ENCODE data around the gene NIM1K. TPM values are rescaled to one million over a fixed set of nuclear protein-coding genes. Genes with fewer than 3 reads are reported as not detected.
"Not testable (repeated sequence)": the region's sequence is repeated elsewhere in the genome, so short reads cannot be mapped to it uniquely, and the experiment has no call there.

The NIM1K gene
- polyA plus RNA-seq, 4 donors, result 0.46 to 0.71 (median 0.51) TPM

DNA sequence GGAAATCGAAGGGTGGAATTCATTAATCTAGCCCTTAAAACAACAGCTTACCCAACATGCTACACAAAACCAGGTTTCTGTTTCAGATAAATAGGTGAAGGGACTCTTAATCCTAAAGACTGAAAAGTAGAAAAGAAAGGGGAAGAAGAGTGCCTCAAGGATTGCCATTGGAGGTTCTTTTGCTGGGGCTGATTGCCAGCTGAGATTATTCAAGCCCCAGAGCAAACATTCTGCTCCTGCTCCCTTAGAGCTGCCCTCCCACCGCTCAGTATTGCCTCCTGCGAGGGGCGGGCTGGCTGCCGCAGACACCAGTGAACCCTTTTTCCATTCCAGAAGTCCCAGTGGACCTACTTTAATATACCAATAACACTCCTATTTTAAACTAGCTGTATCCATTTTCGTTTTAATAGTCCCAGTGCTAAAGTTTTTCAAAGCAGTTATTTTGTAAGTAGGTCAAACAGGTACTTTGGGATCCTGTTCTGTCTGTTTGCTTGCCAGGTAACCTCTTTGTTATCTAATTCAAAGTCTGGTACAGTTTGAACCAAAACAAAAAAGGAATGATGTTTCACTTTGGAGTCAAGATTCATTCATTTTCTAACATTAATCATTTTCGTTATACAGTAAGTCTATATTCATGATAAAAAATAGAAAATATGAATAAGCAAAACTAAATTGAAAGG lies 82.5 kb downstream of the NIM1K start:
- no peak for DNase-seq (ENCODE audit: low read depth in 4 of 4, low spot score in 3 of 4)

DNA sequence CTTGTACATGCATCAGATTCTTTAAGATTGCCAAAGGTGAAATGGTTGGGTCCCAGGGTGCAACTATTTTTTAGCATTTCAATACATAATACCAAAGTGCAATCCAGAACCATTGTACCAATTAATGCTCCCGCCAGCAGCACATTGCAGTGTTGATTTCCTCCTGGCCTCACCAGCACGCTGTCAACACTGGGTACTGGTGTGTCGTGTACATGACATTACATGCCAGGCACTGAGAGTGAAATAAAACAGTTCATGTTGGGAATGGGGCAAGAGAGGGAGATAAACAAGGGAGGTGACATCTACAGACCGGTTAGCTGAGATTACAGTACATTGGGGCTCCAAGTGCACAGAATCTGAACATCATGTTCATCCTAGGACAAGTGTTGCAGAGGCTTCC lies 83.4 kb downstream of the NIM1K start:
- DNase-seq (ENCODE audit: low read depth in 4 of 4, low spot score in 3 of 4), result no peak

DNA sequence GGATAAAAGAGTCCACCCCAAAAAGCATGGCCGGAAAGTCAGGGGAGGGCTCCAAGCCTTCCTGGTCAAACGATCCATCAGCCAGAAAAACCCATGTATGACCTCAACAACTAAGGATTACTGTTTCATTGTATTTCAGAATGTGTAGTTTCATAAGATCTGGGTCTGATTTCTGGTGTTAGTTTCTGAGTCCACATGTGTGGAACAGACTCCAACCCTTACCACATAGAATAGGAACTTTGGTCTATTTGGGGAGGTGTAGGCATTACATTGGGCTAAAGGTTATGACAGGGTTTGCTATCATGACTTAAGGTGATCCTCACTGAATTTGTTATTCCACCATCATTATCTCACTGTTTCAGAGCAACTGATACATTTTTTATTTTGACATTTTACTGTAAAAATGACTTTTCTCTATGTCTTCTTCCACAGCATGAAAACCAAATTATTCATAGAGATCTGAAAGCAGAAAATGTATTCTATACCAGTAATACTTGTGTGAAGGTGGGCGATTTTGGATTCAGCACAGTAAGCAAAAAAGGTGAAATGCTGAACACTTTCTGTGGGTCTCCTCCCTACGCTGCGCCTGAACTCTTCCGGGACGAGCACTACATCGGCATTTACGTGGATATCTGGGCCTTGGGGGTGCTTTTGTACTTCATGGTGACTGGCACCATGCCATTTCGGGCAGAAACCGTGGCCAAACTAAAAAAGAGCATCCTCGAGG lies 87.7 kb downstream of the NIM1K start:
- DNase-seq (ENCODE audit: low read depth in 4 of 4, low spot score in 3 of 4), result no peak

DNA sequence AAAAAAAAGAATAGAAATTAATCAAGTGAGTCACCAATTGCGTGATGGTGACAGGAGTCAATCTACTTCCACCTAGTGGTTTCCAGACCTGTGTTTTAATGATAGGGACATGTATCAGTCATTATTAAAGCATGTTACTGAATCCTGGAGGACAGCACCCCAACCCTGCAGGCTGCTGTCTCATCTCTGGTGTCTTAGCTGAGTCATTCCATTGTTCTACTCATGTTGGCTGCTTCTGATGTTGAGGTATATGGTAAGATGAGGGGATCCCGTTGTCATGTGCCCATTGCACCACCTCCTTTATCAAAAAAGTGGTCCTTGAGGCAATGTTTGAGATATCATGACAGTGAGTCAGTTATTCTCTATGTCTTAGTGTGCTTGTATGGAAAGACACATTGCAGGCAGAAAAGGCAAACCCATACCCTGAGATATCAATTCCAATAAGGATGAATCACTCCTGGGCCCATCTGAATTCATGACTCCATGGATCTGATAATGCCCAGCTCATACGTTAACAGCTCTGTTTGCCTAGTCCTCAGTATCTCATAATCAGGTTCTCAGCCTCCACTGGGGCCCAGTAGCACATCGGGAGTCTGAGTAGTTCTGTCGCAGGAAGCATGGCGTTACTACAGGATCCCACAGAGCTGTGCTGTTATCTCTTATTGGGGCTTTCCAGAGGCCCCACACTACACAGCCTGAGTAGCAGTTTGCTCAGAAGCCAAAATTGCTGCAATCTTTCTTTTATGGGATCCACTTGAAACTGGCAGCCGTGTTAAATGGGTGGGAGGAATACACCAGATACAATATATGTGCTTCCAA lies 90.0 kb downstream of the NIM1K start:
- no peak for DNase-seq (ENCODE audit: low read depth in 4 of 4, low spot score in 3 of 4)

DNA sequence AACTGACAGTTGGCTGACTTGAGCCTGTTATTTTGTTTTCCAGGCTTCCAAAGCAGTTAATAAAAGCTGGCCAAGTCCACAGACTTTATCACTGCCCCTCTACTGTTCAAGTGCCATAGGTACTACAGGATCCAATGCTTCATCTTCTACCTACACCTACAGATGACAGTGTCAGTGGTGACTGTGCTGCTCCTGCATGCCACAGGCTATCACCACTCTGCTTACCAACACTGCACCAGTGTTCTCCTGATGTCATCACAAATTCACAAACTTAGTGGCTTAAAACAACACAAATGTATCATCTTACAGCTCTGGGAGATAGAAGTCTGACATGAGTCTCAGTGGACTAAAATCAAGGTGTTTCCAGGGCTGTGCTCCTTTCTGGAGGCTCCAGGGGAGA lies 94.6 kb downstream of the NIM1K start:
- no peak for DNase-seq (ENCODE audit: low read depth in 4 of 4, low spot score in 3 of 4)

DNA sequence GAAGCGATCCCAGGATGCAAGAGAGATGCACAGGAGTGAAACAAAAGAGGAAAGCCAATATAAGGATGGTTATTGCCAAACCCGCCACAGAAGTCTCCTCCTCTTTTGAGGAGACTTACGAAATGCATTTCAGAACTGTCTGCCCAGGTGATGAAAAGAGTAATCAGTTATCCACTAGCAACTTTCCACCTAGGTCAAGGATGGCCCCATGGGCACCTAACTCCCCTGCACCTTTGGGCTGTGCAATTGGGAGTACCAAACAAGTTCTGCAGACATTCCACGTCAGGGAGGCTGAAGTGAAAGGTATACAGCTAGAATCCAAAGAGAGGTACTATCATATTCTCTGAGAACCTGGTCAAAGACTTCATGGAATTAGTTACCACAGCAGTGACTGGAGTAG lies 95.5 kb downstream of the NIM1K start:
- no peak for DNase-seq (ENCODE audit: low read depth in 4 of 4, low spot score in 3 of 4)

DNA sequence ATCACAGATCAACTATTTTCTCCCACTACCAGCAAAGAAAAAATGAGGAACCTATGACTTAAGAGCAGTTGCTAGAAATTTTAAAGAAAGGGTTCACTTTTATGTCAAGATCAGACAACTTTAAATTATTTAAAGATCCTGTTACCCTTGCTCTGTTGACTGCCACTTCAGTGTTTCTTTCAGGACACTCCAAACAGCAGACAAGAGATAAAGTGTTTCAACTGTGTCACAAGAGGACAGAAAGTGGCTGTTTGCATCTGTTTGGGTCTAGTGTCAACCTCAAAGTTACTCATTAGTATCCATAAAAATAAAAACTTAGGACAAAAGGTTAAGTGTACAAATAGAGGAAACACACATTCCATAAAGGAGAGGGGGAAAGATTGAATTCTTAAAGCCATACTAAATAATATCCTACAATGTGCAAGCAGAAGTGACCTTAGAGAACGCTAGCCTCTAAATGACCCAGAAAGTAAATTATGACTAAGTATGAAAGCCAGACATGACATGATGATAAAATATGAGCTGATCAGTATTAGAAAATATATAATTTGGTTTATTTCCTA lies 96.3 kb downstream of the NIM1K start:
- DNase-seq (ENCODE audit: low read depth in 4 of 4, low spot score in 3 of 4), result no peak

DNA sequence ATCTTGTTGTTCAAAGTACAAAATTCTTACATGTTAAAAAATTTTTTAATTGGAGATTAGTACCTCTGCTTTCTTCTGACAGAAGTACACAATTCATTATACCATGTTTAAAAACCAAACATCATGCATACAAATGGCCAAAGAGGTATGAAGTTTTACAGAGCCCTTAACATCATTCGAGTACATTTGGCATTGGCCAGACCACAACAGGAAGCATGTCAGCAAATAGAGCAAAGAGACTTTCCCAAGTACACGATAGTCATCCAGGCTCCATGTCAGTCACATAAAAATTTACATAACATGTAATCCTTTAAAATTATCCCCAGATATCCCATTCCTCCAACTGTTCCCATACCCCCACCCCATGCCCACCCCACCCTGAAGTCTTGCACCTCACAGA lies 98.7 kb downstream of the NIM1K start:
- no peak for DNase-seq (ENCODE audit: low read depth in 4 of 4, low spot score in 3 of 4)

DNA sequence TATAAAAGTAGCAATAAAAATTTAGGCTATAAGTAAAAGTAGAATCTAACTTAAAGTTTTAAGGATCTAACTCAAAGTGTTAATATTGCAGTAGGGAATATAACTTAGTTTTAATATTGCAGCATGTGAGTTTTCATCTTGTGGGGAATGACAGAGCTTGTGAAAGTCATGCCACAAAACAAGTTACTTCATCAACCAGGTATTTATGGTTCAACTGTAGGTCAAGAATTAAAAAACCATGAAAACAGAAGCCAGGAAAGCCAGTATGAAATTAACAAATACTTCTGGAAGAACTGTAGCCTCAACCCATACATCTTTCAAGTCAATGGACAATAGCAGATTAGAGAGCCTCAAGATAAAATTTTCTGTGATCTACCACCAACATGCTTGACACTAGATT lies 102.2 kb downstream of the NIM1K start:
- no peak for DNase-seq (ENCODE audit: low read depth in 4 of 4, low spot score in 3 of 4)

DNA sequence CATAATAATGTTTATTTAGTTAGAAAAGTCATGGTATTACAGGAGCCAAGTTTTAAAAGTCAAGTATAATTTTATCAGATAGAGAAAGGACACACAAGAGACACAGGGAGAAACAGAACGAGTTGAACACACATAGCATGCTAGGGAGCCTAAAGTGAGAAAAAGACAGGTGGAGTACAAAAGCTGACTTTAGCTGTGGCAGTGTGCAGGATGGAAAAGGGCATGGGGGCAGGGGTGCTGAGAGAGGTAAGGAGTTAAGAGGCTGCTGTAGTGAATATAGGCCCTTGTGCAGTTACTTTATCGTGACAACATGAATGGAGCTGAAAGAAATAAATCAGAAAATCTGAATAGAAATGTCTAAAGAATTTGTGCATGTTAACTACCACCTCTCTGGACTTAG lies 103.2 kb downstream of the NIM1K start:
- no peak for DNase-seq (ENCODE audit: low read depth in 4 of 4, low spot score in 3 of 4)

DNA sequence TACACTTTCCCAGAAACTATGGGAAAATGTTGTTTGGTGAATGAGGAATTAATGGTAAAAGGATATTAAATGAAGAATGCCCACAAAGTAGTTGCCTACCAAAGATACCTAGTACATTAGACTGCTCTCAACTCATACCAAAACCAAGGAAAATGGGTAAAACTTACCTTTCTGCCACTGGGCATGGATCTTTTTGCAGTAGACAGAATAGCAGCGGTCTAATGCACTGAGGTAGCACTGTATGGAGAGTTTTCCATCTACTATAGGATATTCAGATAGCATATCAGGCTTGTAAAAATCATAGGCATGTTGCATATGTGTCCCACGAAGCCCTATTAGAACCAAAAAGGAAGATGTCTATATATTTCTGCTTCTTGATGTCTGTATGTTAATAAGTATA lies 104.8 kb downstream of the NIM1K start:
- DNase-seq (ENCODE audit: low read depth in 4 of 4, low spot score in 3 of 4), result no peak

DNA sequence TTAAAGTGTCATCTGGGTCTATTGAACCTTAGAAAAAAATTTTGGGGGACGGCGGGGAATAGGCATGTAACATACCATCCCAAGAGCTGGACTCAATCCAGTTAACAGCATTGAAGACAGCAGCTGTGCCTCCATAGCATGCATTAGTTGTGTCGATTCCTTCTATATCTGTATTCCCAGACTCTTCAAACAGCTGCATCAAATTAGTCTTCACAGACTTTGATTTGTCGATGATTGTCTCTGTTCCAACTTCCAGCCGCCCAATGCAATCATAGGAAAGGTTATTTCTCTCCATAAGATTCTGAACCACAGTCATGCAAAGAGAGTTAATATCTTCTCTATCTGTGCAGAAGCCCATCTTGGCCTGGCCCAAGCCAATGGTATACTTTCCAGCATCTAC lies 106.4 kb downstream of the NIM1K start:
- DNase-seq (ENCODE audit: low read depth in 4 of 4, low spot score in 3 of 4), result no peak

DNA sequence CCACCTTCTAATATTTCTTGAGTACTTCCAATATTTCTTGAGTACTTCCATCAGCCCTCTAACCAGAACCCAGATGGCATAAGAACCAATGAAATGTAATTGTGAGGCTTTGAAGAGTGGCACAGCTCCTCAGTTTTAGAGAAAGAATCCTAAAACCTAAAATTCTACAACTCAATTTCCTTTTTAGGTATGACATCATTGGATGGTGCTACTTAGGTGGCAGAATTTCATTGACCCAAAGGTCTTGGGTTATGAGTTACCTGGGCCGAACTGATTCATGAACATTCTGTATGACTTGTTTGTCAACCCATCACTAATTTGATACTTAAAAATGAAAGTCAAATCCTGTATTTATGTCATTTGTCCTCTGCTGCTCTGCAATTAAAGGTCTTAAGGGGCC lies 108.1 kb downstream of the NIM1K start:
- no peak for DNase-seq (ENCODE audit: low read depth in 4 of 4, low spot score in 3 of 4)

DNA sequence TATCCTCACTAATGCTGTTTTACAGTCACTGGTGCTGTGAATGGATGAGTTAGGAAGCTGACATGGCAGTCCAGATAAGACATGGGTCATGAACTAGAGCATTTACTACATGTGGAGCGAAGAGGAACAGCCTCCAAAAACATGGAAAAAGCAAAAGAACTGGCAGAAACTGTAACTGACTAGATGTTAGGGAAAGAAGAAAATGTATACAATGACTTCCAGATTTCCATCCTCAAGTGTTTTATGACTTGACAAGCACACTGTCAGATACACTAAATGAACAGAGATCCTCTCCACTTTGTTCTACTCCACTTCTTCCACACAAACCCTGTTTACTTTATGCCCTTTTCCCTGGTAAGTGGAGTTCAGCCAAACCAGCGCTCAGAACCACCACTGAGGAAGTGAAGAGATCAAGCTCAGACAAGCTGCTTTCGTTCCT lies 109.6 kb downstream of the NIM1K start:
- no peak for DNase-seq (ENCODE audit: low read depth in 4 of 4, low spot score in 3 of 4)

DNA sequence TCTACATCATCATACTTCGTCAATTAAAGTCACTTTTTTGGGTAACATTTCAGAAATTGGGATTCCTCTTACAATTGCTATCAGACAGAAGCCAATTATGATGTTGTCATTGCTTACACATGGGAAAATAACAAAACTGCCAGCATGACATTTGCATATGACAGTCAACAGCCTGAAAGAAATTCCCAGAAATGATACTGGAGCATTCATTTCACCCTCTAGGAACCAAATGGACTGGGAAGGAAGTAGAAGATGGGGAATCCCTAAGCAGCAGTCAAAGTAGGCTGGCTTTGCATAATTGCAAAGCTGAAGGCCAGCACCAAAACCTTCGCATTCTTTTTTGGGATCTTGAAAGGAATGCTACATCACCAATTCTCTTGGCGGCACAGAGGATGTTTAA lies 110.5 kb downstream of the NIM1K start:
- no peak for DNase-seq (ENCODE audit: low read depth in 4 of 4, low spot score in 3 of 4)

DNA sequence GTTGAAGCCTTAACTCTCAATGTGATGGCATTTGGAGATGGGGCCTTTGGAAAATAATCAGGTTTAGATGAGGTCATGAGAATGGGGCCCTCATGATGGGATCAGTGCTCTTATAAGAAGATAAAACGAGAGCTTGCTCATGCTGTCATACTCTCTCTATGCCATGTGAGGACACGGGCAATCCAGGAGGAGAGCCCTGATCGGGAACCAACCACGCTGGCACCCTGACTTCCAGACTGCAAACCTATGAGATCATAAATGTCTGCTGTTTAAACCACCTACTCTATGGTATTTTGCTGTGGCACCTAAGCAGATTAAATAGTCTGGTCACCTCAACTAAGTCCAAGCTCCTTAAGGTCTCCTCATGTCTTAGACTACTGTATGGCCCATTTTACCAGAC lies 111.2 kb downstream of the NIM1K start:
- DNase-seq (ENCODE audit: low read depth in 4 of 4, low spot score in 3 of 4), result no peak

DNA sequence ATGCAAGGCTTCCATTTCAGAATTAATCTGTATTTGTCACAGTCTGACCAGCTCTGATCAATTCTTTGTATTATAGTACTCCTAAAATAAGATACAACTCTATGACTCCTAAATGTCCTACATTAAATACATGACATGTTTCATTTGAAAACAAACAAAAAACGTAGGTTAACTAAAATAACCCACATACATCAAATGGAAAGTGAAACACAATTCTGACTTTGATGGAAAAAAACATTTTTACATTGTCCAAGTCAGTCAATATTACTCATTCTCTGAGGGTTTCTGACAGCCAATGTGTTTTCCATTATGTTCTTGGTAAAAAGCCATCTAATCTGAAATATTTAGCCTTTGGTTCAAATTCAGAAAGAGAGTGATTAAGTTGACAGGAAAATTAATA lies 112.5 kb downstream of the NIM1K start:
- no peak for DNase-seq (ENCODE audit: low read depth in 4 of 4, low spot score in 3 of 4)

DNA sequence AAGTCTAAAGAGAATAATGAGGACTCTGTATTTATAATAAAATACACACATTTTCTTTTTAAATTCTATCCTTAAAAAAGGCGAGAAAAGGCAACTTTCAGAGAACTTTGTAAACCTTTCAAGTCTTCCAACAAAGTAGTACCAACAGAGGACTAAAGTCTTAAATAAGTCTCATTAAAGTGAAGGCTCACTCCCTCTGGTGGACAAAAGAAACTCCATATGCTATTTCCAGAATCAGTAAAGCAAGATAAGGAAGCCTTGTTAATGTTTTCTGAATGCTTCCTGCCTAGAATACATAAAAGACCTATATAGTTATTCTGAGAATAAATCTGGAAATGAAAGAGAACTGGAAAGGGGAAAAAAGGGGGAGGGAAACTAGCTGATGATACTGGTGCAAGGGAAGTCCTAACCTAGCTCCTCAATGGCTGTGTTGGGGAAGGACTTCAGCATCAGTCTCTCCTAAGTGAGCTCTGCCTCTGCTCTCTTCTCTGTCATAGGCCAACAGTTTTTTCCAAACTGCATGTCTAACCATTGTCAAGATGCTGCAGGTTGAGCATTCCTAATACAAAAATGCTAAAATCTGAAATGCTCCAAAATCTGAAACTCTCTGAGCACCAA lies 114.0 kb downstream of the NIM1K start:
- peak; percentile 42 to 69 (median 55) for DNase-seq (ENCODE audit: low read depth in 4 of 4, low spot score in 3 of 4)

DNA sequence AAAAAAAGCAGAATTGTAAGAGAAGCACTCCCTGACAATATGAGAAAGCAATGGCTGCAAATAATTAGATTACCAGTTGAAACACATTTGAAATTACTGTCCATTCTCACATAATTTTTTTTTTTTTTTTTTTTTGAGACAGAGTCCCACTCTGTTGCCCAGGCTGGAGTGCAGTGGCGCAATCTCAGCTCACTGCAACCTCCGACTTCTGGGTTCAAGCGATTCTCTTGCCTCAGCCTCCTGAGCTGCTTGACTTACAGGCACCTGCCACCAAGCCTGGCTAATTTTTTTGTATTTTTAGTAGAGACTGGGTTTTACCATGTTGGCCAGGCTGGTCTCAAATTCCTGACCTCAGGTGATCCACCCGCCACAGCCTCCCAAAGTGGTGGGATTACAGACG lies 114.9 kb downstream of the NIM1K start:
- not testable (repeated sequence) for DNase-seq (ENCODE audit: low read depth in 4 of 4, low spot score in 3 of 4)

DNA sequence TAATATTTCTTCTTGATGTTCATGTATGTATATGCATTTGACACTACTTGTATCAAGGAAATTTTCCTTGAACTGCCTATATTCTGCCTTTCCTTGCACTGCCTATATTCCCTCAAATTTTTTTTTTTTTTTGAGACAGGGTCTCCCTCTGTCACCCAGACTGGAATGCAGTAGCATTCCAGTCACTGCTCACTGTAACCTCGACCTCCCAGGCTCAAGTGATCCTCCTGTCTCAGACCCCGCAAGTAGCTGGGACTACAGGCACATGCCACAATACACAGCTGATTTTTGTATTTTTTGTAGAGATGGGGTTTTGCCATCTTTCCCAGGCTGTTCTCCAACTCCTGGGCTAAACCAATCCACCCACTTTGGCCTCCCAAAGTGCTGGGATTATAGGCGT lies 117.1 kb downstream of the NIM1K start:
- DNase-seq (ENCODE audit: low read depth in 4 of 4, low spot score in 3 of 4), result no peak

DNA sequence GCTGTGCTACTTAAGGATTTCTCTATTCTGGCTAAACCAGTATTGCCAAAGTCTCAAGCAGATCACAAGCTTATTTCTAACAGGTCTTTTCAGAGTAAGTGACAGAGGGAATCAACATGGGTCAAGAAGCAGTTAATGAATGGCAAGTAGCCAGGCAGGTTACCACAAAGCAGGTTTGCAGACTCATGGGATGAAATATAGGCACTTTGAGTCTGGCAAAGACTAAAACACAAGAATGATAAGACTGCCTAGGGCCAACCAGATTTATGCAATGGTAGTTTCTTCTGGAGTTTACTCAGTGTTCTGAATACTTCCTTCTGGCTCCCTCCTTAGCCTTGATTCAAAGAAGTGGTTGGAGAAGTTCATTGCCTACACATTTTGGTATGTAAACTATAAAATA lies 117.6 kb downstream of the NIM1K start:
- peak in 2 of 4 donors; percentile 9 to 22 for DNase-seq (ENCODE audit: low read depth in 4 of 4, low spot score in 3 of 4)
